HCT116 (cell line): ENCODE results near the gene CNR2. TPM values are rescaled to one million over a fixed set of nuclear protein-coding genes. Genes with fewer than 3 reads are reported as not detected.

Experiments
- ATAC-seq: fragments of 200-7000 bp; cut with Tn5 transposase; 2 replicates; pipeline ENCODE4 v1.9.1; 2020; ENCODE audit warnings: mild to moderate bottlenecking, moderate library complexity
- BruUV-seq: library from RNA; stranded (reverse); fragments of 400-500 nt; replicated peaks from 2 replicates; lab custom pipeline; 2021; lab: Mats Ljungman, UMichigan
- CTCF ChIA-PET: fragments of 300-600 bp; sonication (Branson Sonifier 250); formaldehyde crosslinking; loops from one replicate; lab custom pipeline; 2021; ENCODE audit warnings: antibody characterized with exemption; lab: Charles Lee
- POLR2A ChIA-PET: fragments of 300-600, 350-600 bp; sonication (Branson Sonifier 250); formaldehyde crosslinking; loops from one replicate; lab custom pipeline; 2021; ENCODE audit warnings: antibody characterized with exemption; lab: Charles Lee
- RAD21 ChIA-PET, 2 experiments: fragments of 300-600 bp; sonication (Branson Sonifier 250); formaldehyde crosslinking; loops; one replicate each; lab custom pipeline; 2023; ENCODE audit warnings: low total read pairs in 2 of 2; ENCODE audit not compliant: uncharacterized antibody in 2 of 2, unreplicated experiment in 2 of 2, low non-redundant PET in 1 of 2; lab: Charles Lee
- DNase-seq: peaks from one replicate; pipeline ENCODE4 v3.0.0-alpha.2; 2010; ENCODE audit warnings: low read depth, low spot score
- H2AFZ ChIP-seq: fragments of 200-600 bp; shearing (Covaris generic), sonication (generic); 2 replicates; pipeline ENCODE4 v1.6.1; 2017; ENCODE audit warnings: low read depth, mixed run types, mixed read lengths, antibody characterized with exemption, low read length; ENCODE audit not compliant: poor library complexity, severe bottlenecking
- H3K27ac ChIP-seq: 2 replicates; pipeline ENCODE4 v1.5.1; 2012; ENCODE audit warnings: low read depth, low read length
- H3K27me3 ChIP-seq: fragments of 200-600 bp; sonication (generic); 2 replicates; pipeline ENCODE4 v1.6.1; 2016; ENCODE audit warnings: mixed run types, low read length, mixed read lengths; ENCODE audit not compliant: insufficient read depth
- H3K36me3 ChIP-seq, 2 experiments: fragments of 200-500 bp in 1 of 2; fragments of 200-600 bp in 1 of 2; sonication (Bioruptor generic) in 1 of 2; sonication (generic) in 1 of 2; 2 replicates each; pipeline versions ENCODE4 v1.5.1 to v1.6.1; 2014 to 2016; ENCODE audit warnings: low read length in 2 of 2, inconsistent platforms in 1 of 2, mixed read lengths in 1 of 2, mixed run types in 1 of 2; ENCODE audit not compliant: insufficient read depth in 2 of 2, control insufficient read depth in 1 of 2
- H3K4me1 ChIP-seq, 2 experiments: fragments of 200-600 bp in 1 of 2; sonication (generic) in 1 of 2; 2 replicates each; pipeline versions ENCODE4 v1.5.1 to v1.6.1; 2012 to 2017; ENCODE audit warnings: low read length in 2 of 2, inconsistent platforms in 1 of 2, mild to moderate bottlenecking in 1 of 2, mixed read lengths in 1 of 2, mixed run types in 1 of 2, moderate library complexity in 1 of 2; ENCODE audit not compliant: insufficient read depth in 2 of 2, control insufficient read depth in 1 of 2
- H3K4me2 ChIP-seq: fragments of 200-600 bp; sonication (generic); 2 replicates; pipeline ENCODE4 v1.6.1; 2017; ENCODE audit warnings: mixed run types, low read length, mixed read lengths
- H3K4me3 ChIP-seq, 2 experiments: fragments of 200-600 bp in 1 of 2; sonication (generic) in 1 of 2; replicated peaks in 1 of 2; 2 replicates each; pipeline ENCODE4 v1.5.1; 2011 to 2016; ENCODE audit warnings: low read length in 2 of 2, control low read depth in 1 of 2, low read depth in 1 of 2, mild to moderate bottlenecking in 1 of 2, mixed read lengths in 1 of 2, mixed run types in 1 of 2
- H3K79me2 ChIP-seq: fragments of 200-600 bp; sonication (generic); 2 replicates; pipeline ENCODE4 v1.6.1; 2017; ENCODE audit warnings: mild to moderate bottlenecking, mixed run types, low read length, moderate library complexity, mixed read lengths; ENCODE audit not compliant: insufficient read depth
- H3K9ac ChIP-seq: fragments of 200-600 bp; sonication (generic); 2 replicates; pipeline ENCODE4 v1.6.1; 2016; ENCODE audit warnings: low read length, mixed read lengths
- H3K9me2 ChIP-seq: fragments of 200-600 bp; sonication (generic), shearing (Covaris generic); 2 replicates; pipeline ENCODE4 v1.6.1; 2017; ENCODE audit warnings: mixed run types, mild to moderate bottlenecking, moderate library complexity; ENCODE audit not compliant: insufficient read depth
- H3K9me3 ChIP-seq, 2 experiments: fragments of 200-500 bp in 1 of 2; fragments of 200-600 bp in 1 of 2; sonication (Bioruptor generic) in 1 of 2; sonication (generic) in 1 of 2; 2 replicates each; pipeline ENCODE4 v1.6.1; 2014 to 2017; ENCODE audit warnings: low read length in 2 of 2, mixed read lengths in 2 of 2, inconsistent platforms in 1 of 2, low read depth in 1 of 2, mild to moderate bottlenecking in 1 of 2, mixed run types in 1 of 2, moderate library complexity in 1 of 2; ENCODE audit not compliant: control insufficient read depth in 1 of 2, insufficient read depth in 1 of 2
- H4K20me1 ChIP-seq: fragments of 200-600 bp; sonication (generic), shearing (Covaris generic); 2 replicates; pipeline ENCODE4 v1.6.1; 2017; ENCODE audit warnings: mixed run types, mild to moderate bottlenecking, moderate library complexity; ENCODE audit not compliant: insufficient read depth
- RAD21 ChIP-seq: IDR thresholded peaks from 2 replicates; pipeline ENCODE4 v1.6.1; 2012; ENCODE audit warnings: low read depth, mild to moderate bottlenecking
- intact Hi-C: fragments of 100-400 bp; cut with micrococcal nuclease; formaldehyde crosslinking; loops from 2 replicates; pipeline ENCODE4 v1.10.0; 2022
- total RNA-seq: library from RNA; stranded (reverse); gene quantifications from one replicate; pipeline ENCODE4 v1.2.1, GENCODE V29; 2021; ENCODE audit not compliant: unreplicated experiment
- TF ChIP-seq, protein P1 (sequence below), 3 experiments: fragments of 200-600 bp in 1 of 3; sonication (generic) in 1 of 3; IDR thresholded peaks in 2 of 3; conservative IDR thresholded peaks in 1 of 3; 2 replicates each; pipeline ENCODE4 v1.5.1; 2012 to 2017; ENCODE audit warnings: low read depth in 2 of 3, low read length in 2 of 3, antibody characterized with exemption in 1 of 3, borderline replicate concordance in 1 of 3, control low read depth in 1 of 3, mild to moderate bottlenecking in 1 of 3, mixed read lengths in 1 of 3, mixed run types in 1 of 3, moderate library complexity in 1 of 3; ENCODE audit not compliant: insufficient read depth in 1 of 3
- TF ChIP-seq, protein P2 (sequence below): IDR thresholded peaks from 2 replicates; pipeline ENCODE4 v1.6.1; 2011; ENCODE audit warnings: mild to moderate bottlenecking, low read length, moderate library complexity; ENCODE audit not compliant: insufficient replicate concordance; ENCODE audit errors: extremely low read depth

The CNR2 gene
- total RNA-seq, 1 experiment from 2014 or later: 0.05 TPM

- no peaks in the 10 kb centered on the region for H3K9me3 ChIP-seq
- intact Hi-C loops: loop anchor here (1.0 to 5.0 kb wide), 2 partner anchors 119 to 144 kb away; no protein-coding TSS in a partner anchor
- TF ChIP-seq, protein P1, sequence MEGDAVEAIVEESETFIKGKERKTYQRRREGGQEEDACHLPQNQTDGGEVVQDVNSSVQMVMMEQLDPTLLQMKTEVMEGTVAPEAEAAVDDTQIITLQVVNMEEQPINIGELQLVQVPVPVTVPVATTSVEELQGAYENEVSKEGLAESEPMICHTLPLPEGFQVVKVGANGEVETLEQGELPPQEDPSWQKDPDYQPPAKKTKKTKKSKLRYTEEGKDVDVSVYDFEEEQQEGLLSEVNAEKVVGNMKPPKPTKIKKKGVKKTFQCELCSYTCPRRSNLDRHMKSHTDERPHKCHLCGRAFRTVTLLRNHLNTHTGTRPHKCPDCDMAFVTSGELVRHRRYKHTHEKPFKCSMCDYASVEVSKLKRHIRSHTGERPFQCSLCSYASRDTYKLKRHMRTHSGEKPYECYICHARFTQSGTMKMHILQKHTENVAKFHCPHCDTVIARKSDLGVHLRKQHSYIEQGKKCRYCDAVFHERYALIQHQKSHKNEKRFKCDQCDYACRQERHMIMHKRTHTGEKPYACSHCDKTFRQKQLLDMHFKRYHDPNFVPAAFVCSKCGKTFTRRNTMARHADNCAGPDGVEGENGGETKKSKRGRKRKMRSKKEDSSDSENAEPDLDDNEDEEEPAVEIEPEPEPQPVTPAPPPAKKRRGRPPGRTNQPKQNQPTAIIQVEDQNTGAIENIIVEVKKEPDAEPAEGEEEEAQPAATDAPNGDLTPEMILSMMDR (IDR thresholded peaks at IDR 0.05 in 2 of 3, conservative IDR thresholded peaks at IDR 0.05 in 1 of 3; ENCODE audit: borderline replicate concordance in 1 of 3, insufficient read depth in 1 of 3, low read depth in 2 of 3, low read length in 2 of 3): peak; percentile 80 to 82 (median 82)
- TF ChIP-seq, protein P2, sequence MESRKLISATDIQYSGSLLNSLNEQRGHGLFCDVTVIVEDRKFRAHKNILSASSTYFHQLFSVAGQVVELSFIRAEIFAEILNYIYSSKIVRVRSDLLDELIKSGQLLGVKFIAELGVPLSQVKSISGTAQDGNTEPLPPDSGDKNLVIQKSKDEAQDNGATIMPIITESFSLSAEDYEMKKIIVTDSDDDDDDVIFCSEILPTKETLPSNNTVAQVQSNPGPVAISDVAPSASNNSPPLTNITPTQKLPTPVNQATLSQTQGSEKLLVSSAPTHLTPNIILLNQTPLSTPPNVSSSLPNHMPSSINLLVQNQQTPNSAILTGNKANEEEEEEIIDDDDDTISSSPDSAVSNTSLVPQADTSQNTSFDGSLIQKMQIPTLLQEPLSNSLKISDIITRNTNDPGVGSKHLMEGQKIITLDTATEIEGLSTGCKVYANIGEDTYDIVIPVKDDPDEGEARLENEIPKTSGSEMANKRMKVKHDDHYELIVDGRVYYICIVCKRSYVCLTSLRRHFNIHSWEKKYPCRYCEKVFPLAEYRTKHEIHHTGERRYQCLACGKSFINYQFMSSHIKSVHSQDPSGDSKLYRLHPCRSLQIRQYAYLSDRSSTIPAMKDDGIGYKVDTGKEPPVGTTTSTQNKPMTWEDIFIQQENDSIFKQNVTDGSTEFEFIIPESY: no peak
- TF ChIP-seq RAD21: peak; percentile 94
- TF ChIP-seq, all 23 proteins: peak for 2
- ChIA-PET CTCF (interaction anchor here (0.6 to 3.5 kb wide), 24 partner anchors 8 to 477 kb away, joined by 3 to 62 read pairs (median 3); partner anchors contain the start of genes GALE, ID3 and PITHD1), POLR2A (interaction anchor here (0.8 to 1.1 kb wide), 2 partner anchors 105 to 138 kb away, joined by 4 read pairs; partner anchors contain the start of gene PITHD1), RAD21 (interaction anchor here (0.6 to 1.4 kb wide), 6 partner anchors 106 to 145 kb away, joined by 3 to 11 read pairs (median 6); no protein-coding TSS in a partner anchor)
- DNase-seq: peak; percentile 81
- ATAC-seq: peak; percentile 97
- no peaks in the 10 kb centered on the region for H3K9me2 ChIP-seq
- no peak overlapping the region for H3K27ac ChIP-seq
- H2AFZ ChIP-seq: peak overlapping the region; percentile 96
- H3K27me3 ChIP-seq: no peaks in the 10 kb centered on the region
- no peak overlapping the region for H3K4me3 ChIP-seq
- no peaks in the 10 kb centered on the region for H3K36me3 ChIP-seq
- H3K4me1 ChIP-seq: peaks cover 12 to 38% of the 10 kb centered on the region in 2 experiments
- H3K79me2 ChIP-seq: no peaks in the 10 kb centered on the region
- peak overlapping the region; percentile 49 for H3K4me2 ChIP-seq
- H4K20me1 ChIP-seq: no peaks in the 10 kb centered on the region
- no TSS peak for BruUV-seq
- H3K9ac ChIP-seq: no peak overlapping the region
Observed at GRCh38 chr1:23916209-23917131, 3.3 kb upstream of the CNR2 start.
